Brain microvascular endothelial cell (primary cell): ENCODE measurements around the gene POLE.

Experiments
- DNase-seq: peaks from one replicate; pipeline ENCODE4 v3.0.0-alpha.2; 2020
- H3K27ac ChIP-seq: fragments of 250-450 bp; sonication (Bioruptor Pico); 2 replicates; pipeline ENCODE4 v1.5.1; 2020; ENCODE audit warnings: mild to moderate bottlenecking, moderate library complexity
- H3K27me3 ChIP-seq: fragments of 250-450 bp; sonication (Bioruptor Pico); replicated peaks from 2 replicates; pipeline ENCODE4 v1.5.1; 2020; ENCODE audit warnings: mild to moderate bottlenecking
- H3K36me3 ChIP-seq: fragments of 250-450 bp; sonication (Bioruptor Pico); replicated peaks from 2 replicates; pipeline ENCODE4 v1.5.1; 2020; ENCODE audit warnings: mild to moderate bottlenecking
- H3K4me3 ChIP-seq: 2 replicates; pipeline ENCODE4 v1.5.1; 2011; ENCODE audit warnings: low read depth, mild to moderate bottlenecking, control low read depth, low read length, moderate library complexity
- CTCF ChIP-seq: IDR thresholded peaks from 2 replicates; pipeline ENCODE4 v1.5.1; 2011; ENCODE audit warnings: low read depth, mild to moderate bottlenecking, moderate library complexity, low read length, control low read depth, inconsistent platforms; ENCODE audit errors: missing control alignments
- in situ Hi-C: cut with HindIII; loops from 2 replicates; pipeline ENCODE4 v1.10.0; 2017; ENCODE audit warnings: low sequenced_read_pairs, low pct_ligation_motif_present

Gene POLE

GRCh38 chr12:132624910-132625630 is 62.1 kb downstream of the POLE start:
- H3K27me3 ChIP-seq: peaks cover 4% of the 10 kb centered on the region
- in situ Hi-C loops: no loop called here
- no peak overlapping the region for H3K27ac ChIP-seq
- no peak for TF ChIP-seq CTCF
- no peaks in the 10 kb centered on the region for H3K36me3 ChIP-seq
- no peak overlapping the region for H3K4me3 ChIP-seq
- no peak for DNase-seq

- Histone ChIP-seq H3K4me3 (no peak overlapping the region), H3K27ac (no peak overlapping the region), H3K36me3 (no peaks in the 10 kb centered on the region), H3K27me3 (peaks cover 8% of the 10 kb centered on the region)
- in situ Hi-C loops: no loop called here
- no peak for DNase-seq
- no peak for TF ChIP-seq CTCF
Measured at GRCh38 chr12:132624186-132624855, 62.8 kb downstream of the POLE start.

- no peaks in the 10 kb centered on the region for H3K36me3 ChIP-seq
- no peak overlapping the region for H3K4me3 ChIP-seq
- H3K27ac ChIP-seq: no peak overlapping the region
- peaks cover 13% of the 10 kb centered on the region for H3K27me3 ChIP-seq
- no peak for DNase-seq
- in situ Hi-C loops: no loop called here
- no peak for TF ChIP-seq CTCF
Measured at GRCh38 chr12:132623072-132623869, 63.9 kb downstream of the POLE start.

- in situ Hi-C loops: no loop called here
- Histone ChIP-seq H3K4me3 (no peak overlapping the region), H3K27ac (no peak overlapping the region), H3K36me3 (no peaks in the 10 kb centered on the region), H3K27me3 (peaks cover 17% of the 10 kb centered on the region)
- DNase-seq: peak; percentile 76
- TF ChIP-seq CTCF: no peak
Measured at GRCh38 chr12:132622437-132623071, 64.6 kb downstream of the POLE start.

GRCh38 chr12:132621657-132622435 is 65.3 kb downstream of the POLE start:
- no peak for DNase-seq
- H3K27me3 ChIP-seq: peaks cover 24% of the 10 kb centered on the region
- in situ Hi-C loops: no loop called here
- no peaks in the 10 kb centered on the region for H3K36me3 ChIP-seq
- TF ChIP-seq CTCF: no peak
- no peak overlapping the region for H3K27ac ChIP-seq
- H3K4me3 ChIP-seq: no peak overlapping the region
